ENCODE measurements around the gene TNFSF13B. TPM values are rescaled to one million over a fixed set of nuclear protein-coding genes. Genes with fewer than 3 reads are reported as not detected.
"Not testable (repeated sequence)": the region's sequence is repeated elsewhere in the genome, so short reads cannot be mapped to it uniquely, and the experiment has no call there.

TNFSF13B gene
- total RNA-seq = 36.6 TPM

GRCh38 chr13:108269601-108270328, at the start of gene TNFSF13B:
TNFSF13B (plus strand) TSS chr13:108269718; CDS start chr13:108269896, 178 bp downstream.
- H3K9me3 ChIP-seq (ENCODE audit: low read depth, low read length) = no peaks in the 10 kb centered on the region
- no peaks in the 10 kb centered on the region for H3K27me3 ChIP-seq (ENCODE audit: insufficient read depth, low read length)
- H3K4me3 ChIP-seq (ENCODE audit: low read length) = peak within 1 kb of the TSS; percentile 52
- H3K4me1 ChIP-seq (ENCODE audit: insufficient read depth, low read length) = peaks cover 53% of the 10 kb centered on the region

GRCh38 chr13:108220041-108220440, 49.5 kb upstream of the TNFSF13B start:
- H3K9me3 ChIP-seq (ENCODE audit: low read depth, low read length) = no peaks in the 10 kb centered on the region
- H3K4me3 ChIP-seq (ENCODE audit: low read length) = no peak overlapping the region
- H3K4me1 ChIP-seq (ENCODE audit: insufficient read depth, low read length) = peaks cover 38% of the 10 kb centered on the region
- H3K27me3 ChIP-seq (ENCODE audit: insufficient read depth, low read length) = no peaks in the 10 kb centered on the region

DNA sequence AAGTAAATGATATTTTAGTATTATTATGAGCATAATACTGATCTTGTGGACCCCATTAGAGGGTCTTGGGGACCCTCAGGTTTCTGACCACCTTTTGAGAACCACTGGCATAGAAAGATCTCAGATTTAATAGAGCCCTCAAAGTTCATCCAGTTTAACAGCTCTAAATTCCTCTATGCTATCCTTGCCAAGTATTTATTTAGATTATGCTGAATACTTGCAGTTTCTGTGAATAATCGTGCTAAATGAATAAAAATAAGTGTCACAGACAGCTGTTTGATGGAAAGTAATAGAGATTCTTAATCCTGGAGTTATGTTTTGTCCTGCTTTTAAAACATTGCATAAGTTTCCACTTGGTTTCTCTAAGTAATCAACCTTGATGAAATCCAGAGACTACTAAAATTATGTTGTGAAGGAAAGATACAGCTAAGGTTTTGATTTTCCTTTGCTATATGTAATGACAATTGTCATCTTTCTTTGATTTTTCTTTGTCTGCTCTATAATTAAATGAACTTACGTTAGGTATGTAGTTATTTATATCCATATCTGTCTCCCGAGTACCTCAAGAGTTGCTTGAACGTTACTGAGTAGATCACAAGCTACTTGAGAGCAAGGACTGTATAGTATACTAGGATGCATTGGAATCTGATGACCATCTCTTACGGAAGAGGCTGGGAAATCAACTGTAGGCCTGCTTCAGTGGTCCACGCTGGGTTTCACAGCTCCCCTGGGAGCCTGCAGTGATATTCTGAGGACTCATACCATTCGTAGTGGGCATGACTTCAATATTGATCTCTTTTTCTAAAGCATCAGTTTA, 45.6 kb upstream of the TNFSF13B start:
- Histone ChIP-seq H3K27me3 (ENCODE audit: insufficient read depth, low read length) (no peaks in the 10 kb centered on the region), H3K9me3 (ENCODE audit: low read depth, low read length) (no peaks in the 10 kb centered on the region), H3K4me1 (ENCODE audit: insufficient read depth, low read length) (peaks cover 32% of the 10 kb centered on the region), H3K4me3 (ENCODE audit: low read length) (no peak overlapping the region)

DNA sequence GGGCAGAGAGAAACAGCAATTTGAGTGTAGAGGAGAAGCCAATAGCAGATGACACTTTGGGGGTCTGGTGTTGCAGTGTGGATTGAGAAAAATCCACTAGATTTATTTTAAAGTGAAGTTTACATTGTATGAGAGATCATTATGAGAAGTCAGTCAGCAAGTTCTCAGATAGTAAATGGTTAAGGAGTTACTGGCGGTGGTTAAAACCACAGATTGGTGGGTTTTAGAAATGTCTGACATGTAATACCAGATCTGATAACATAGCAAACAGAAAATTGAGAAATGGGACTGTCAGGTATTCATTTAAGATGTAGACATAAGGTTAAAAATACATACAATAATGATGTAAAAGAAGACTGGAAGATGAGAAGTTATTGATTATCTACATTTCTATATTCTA, 44.1 kb upstream of the TNFSF13B start:
- no peak overlapping the region for H3K4me3 ChIP-seq (ENCODE audit: low read length)
- no peaks in the 10 kb centered on the region for H3K9me3 ChIP-seq (ENCODE audit: low read depth, low read length)
- peaks cover 19% of the 10 kb centered on the region for H3K4me1 ChIP-seq (ENCODE audit: insufficient read depth, low read length)
- H3K27me3 ChIP-seq (ENCODE audit: insufficient read depth, low read length) = no peaks in the 10 kb centered on the region

- Histone ChIP-seq H3K9me3 (ENCODE audit: low read depth, low read length) (no peaks in the 10 kb centered on the region), H3K4me1 (ENCODE audit: insufficient read depth, low read length) (peaks cover 16% of the 10 kb centered on the region), H3K27me3 (ENCODE audit: insufficient read depth, low read length) (no peaks in the 10 kb centered on the region), H3K4me3 (ENCODE audit: low read length) (no peak overlapping the region)
Measured at GRCh38 chr13:108226184-108226583, 43.3 kb upstream of the TNFSF13B start.

DNA sequence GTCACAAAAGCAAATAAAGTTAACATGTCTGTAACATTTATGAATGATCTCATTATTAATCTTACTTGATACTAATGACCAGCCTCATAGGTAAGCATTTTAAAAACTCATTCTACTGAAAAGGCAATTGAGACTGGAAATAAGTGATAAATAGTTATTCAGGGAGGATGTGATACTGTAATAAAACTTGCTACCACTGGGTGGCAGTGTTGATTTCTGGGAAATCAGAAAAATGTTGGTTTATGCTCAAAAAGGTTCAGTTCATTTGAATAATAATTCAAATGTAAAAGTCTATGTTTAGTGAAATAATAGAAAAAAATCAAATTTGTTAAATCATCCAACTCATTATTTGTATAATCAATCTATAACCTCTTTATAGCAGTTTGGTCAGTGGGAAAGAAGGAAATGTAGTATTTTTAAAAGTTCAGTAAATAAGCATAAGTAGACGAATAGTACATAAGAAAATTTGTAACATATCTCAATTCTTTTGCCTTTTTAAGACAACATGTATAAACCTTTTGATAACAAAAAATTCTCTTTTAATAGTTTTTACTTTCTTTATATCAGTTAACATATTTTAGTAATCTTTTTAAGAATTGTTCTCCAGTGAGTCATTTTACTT, 41.8 kb upstream of the TNFSF13B start:
- Histone ChIP-seq H3K4me1 (ENCODE audit: insufficient read depth, low read length) (peaks cover 10% of the 10 kb centered on the region), H3K4me3 (ENCODE audit: low read length) (no peak overlapping the region), H3K9me3 (ENCODE audit: low read depth, low read length) (no peaks in the 10 kb centered on the region), H3K27me3 (ENCODE audit: insufficient read depth, low read length) (no peaks in the 10 kb centered on the region)

- no peak overlapping the region for H3K4me3 ChIP-seq (ENCODE audit: low read length)
- no peaks in the 10 kb centered on the region for H3K9me3 ChIP-seq (ENCODE audit: low read depth, low read length)
- H3K4me1 ChIP-seq (ENCODE audit: insufficient read depth, low read length) = peaks cover 7% of the 10 kb centered on the region
- H3K27me3 ChIP-seq (ENCODE audit: insufficient read depth, low read length) = no peaks in the 10 kb centered on the region
Measured at GRCh38 chr13:108230377-108230776, 39.1 kb upstream of the TNFSF13B start.

GRCh38 chr13:108249150-108249549, 20.4 kb upstream of the TNFSF13B start:
- Histone ChIP-seq H3K9me3 (ENCODE audit: low read depth, low read length) (peaks cover 9% of the 10 kb centered on the region), H3K27me3 (ENCODE audit: insufficient read depth, low read length) (no peaks in the 10 kb centered on the region), H3K4me1 (ENCODE audit: insufficient read depth, low read length) (no peaks in the 10 kb centered on the region)

DNA sequence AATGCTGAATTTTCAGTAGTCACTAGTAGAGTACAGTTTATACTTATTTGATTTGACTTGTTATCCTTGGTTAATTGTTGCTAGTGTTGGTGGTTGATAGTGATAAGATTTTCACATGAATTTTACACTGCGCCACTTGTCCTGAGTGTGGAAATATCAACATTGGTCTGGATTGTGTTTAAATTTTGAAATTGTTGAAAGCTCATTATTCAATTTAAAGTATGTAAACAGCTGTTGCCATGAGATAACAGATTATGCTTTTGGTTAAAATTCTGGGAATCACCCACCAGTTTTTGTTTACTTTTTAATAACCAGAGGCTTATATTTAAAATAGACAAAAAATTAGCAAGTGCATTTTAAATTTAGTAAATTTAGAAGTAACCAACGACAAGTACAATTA, 12.3 kb upstream of the TNFSF13B start:
- no peaks in the 10 kb centered on the region for H3K4me1 ChIP-seq (ENCODE audit: insufficient read depth, low read length)
- H3K27me3 ChIP-seq (ENCODE audit: insufficient read depth, low read length) = no peaks in the 10 kb centered on the region
- H3K4me3 ChIP-seq (ENCODE audit: low read length) = no peak overlapping the region
- H3K9me3 ChIP-seq (ENCODE audit: low read depth, low read length) = no peaks in the 10 kb centered on the region

More at GRCh38 chr13:108249150-108249549, 20.4 kb upstream of the TNFSF13B start:
- H3K4me3 ChIP-seq (ENCODE audit: low read length) = no peak overlapping the region

DNA sequence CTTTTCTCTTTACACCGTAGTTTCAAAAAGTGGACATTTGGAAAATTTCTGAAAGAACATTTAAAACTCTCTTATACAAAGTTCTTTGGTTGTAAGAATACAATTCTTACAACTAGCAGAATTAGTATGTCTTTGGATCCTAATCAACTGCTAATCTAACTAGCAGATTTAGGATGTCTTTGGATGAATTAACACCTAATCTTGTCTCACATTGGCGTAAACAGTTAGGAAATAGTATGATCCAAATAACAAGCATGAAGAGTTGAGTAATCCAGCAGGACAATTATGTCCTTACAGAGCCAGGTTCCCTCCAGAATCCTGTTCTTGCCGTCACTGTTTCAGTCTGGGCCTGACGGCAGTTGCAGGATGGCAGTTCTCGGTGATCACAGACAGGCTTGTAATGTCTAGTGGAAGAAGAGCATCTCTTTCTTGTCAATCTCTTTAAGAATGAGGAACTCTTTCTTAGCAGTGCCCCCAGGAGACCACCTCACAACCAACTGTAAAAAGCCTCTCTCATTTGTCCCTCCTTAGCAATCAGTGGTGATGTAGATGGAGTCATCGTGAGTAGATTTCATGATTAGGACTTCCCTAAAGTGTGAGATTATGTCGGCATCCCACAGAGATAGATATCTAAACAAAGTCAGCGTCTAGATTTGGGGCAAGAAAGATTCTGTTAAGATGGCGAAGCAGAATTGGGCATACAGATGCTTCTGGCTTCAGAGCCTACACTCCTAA, 5.7 kb upstream of the TNFSF13B start:
- Histone ChIP-seq H3K27me3 (ENCODE audit: insufficient read depth, low read length) (no peaks in the 10 kb centered on the region), H3K4me3 (ENCODE audit: low read length) (no peak overlapping the region), H3K4me1 (ENCODE audit: insufficient read depth, low read length) (peaks cover 36% of the 10 kb centered on the region), H3K9me3 (ENCODE audit: low read depth, low read length) (no peaks in the 10 kb centered on the region)

- Histone ChIP-seq H3K4me3 (ENCODE audit: low read length) (peak overlapping the region; percentile 21), H3K9me3 (ENCODE audit: low read depth, low read length) (no peaks in the 10 kb centered on the region), H3K4me1 (ENCODE audit: insufficient read depth, low read length) (peaks cover 49% of the 10 kb centered on the region), H3K27me3 (ENCODE audit: insufficient read depth, low read length) (no peaks in the 10 kb centered on the region)
Measured at GRCh38 chr13:108266321-108266990, 3.1 kb upstream of the TNFSF13B start.

GRCh38 chr13:108267347-108267746, 2.2 kb upstream of the TNFSF13B start:
- Histone ChIP-seq H3K27me3 (ENCODE audit: insufficient read depth, low read length) (no peaks in the 10 kb centered on the region), H3K4me3 (ENCODE audit: low read length) (no peak overlapping the region), H3K9me3 (ENCODE audit: low read depth, low read length) (no peaks in the 10 kb centered on the region), H3K4me1 (ENCODE audit: insufficient read depth, low read length) (peaks cover 49% of the 10 kb centered on the region)

GRCh38 chr13:108267855-108268254, 1.7 kb upstream of the TNFSF13B start:
- H3K4me1 ChIP-seq (ENCODE audit: insufficient read depth, low read length) = peaks cover 49% of the 10 kb centered on the region
- not testable (repeated sequence) for H3K4me3 ChIP-seq (ENCODE audit: low read length); H3K9me3 ChIP-seq (ENCODE audit: low read depth, low read length); H3K27me3 ChIP-seq (ENCODE audit: insufficient read depth, low read length)

GRCh38 chr13:108268466-108269112, 929 bp upstream of the TNFSF13B start:
- Histone ChIP-seq H3K4me1 (ENCODE audit: insufficient read depth, low read length) (peaks cover 51% of the 10 kb centered on the region), H3K9me3 (ENCODE audit: low read depth, low read length) (no peaks in the 10 kb centered on the region), H3K4me3 (ENCODE audit: low read length) (no peak overlapping the region), H3K27me3 (ENCODE audit: insufficient read depth, low read length) (no peaks in the 10 kb centered on the region)

Data from mononuclear cell (primary cell).